ENCODE data around the gene EXD1. TPM values are rescaled to one million over a fixed set of nuclear protein-coding genes. Genes with fewer than 3 reads are reported as not detected.

EXD1 gene
- total RNA-seq, 1 donor from 2014 or later: not detected

- ATAC-seq (ENCODE audit: low read depth): no peak
- no peak overlapping the region for H3K4me3 Mint-ChIP-seq
- DNase-seq: no peak
- H3K27me3 Mint-ChIP-seq: peaks cover 2% of the 10 kb centered on the region
- intact Hi-C loops (cut with micrococcal nuclease): no loop called here
- H3K27ac Mint-ChIP-seq: no peak overlapping the region
- no peaks in the 10 kb centered on the region for H3K9me3 Mint-ChIP-seq
- H3K4me1 Mint-ChIP-seq: no peaks in the 10 kb centered on the region
- ChIA-PET CTCF (no interaction called here), POLR2A (no interaction called here)
- no peaks in the 10 kb centered on the region for H3K36me3 Mint-ChIP-seq (ENCODE audit: low read depth)
- TF ChIP-seq CTCF (IDR thresholded peaks at IDR 0.05): no peak
These were observed 22.7 kb downstream of the EXD1 start for GRCh38 chr15:41207687-41208448.

GRCh38 chr15:41205315-41205714, 25.2 kb downstream of the EXD1 start:
- ChIA-PET POLR2A (no interaction called here), CTCF (no interaction called here)
- H3K4me1 Mint-ChIP-seq: no peaks in the 10 kb centered on the region

GRCh38 chr15:41203395-41203794, 27.2 kb downstream of the EXD1 start:
- H3K27me3 Mint-ChIP-seq: no peaks in the 10 kb centered on the region
- TF ChIP-seq CTCF (IDR thresholded peaks at IDR 0.05): no peak
- DNase-seq (no peak), ATAC-seq (ENCODE audit: low read depth) (no peak)
- H3K27ac Mint-ChIP-seq: no peak overlapping the region
- ChIA-PET CTCF (no interaction called here), POLR2A (no interaction called here)
- H3K36me3 Mint-ChIP-seq (ENCODE audit: low read depth): no peaks in the 10 kb centered on the region
- no peaks in the 10 kb centered on the region for H3K9me3 Mint-ChIP-seq
- no peak overlapping the region for H3K4me3 Mint-ChIP-seq
- intact Hi-C loops (cut with micrococcal nuclease): no loop called here
- no peaks in the 10 kb centered on the region for H3K4me1 Mint-ChIP-seq

More at GRCh38 chr15:41205315-41205714, 25.2 kb downstream of the EXD1 start:
- Mint-ChIP-seq H3K9me3 (no peaks in the 10 kb centered on the region), H3K27ac (no peak overlapping the region), H3K36me3 (ENCODE audit: low read depth) (no peaks in the 10 kb centered on the region), H3K27me3 (no peaks in the 10 kb centered on the region), H3K4me3 (no peak overlapping the region)
- intact Hi-C loops (cut with micrococcal nuclease): no loop called here
- TF ChIP-seq CTCF (IDR thresholded peaks at IDR 0.05): no peak
- ATAC-seq (ENCODE audit: low read depth) (no peak), DNase-seq (no peak)

- Mint-ChIP-seq H3K4me1 (no peaks in the 10 kb centered on the region), H3K4me3 (no peak overlapping the region), H3K9me3 (no peaks in the 10 kb centered on the region), H3K36me3 (ENCODE audit: low read depth) (no peaks in the 10 kb centered on the region), H3K27me3 (no peaks in the 10 kb centered on the region), H3K27ac (no peak overlapping the region)
- TF ChIP-seq CTCF (IDR thresholded peaks at IDR 0.05): no peak
- intact Hi-C loops (cut with micrococcal nuclease): no loop called here
- DNase-seq (no peak), ATAC-seq (ENCODE audit: low read depth) (no peak)
- POLR2A ChIA-PET: no interaction called here
- CTCF ChIA-PET: no interaction called here
These were observed 31.1 kb downstream of the EXD1 start for GRCh38 chr15:41199470-41199869.

DNA sequence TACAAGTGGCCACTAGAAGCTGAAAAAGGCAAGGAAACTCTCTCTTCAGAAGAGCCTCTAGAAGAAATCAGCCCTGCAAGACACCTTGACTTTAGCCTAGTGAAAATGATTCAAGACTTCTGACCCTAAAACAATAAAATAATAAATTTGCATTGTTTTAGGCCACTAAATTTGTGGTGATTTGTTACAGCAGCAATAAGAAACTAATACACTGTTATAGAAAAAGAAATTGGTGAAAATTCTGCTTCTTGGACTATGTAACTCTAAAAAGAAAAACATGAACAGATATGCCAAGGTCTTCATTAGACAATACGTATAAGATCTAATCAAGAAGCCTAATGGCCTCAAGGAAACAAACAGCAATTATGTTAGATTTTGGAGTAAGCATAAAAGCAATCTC, 36.1 kb downstream of the EXD1 start:
- ATAC-seq (ENCODE audit: low read depth) (no peak), DNase-seq (no peak)
- ChIA-PET POLR2A (no interaction called here), CTCF (no interaction called here)
- Mint-ChIP-seq H3K9me3 (no peaks in the 10 kb centered on the region), H3K27me3 (no peaks in the 10 kb centered on the region), H3K27ac (no peak overlapping the region), H3K36me3 (ENCODE audit: low read depth) (no peaks in the 10 kb centered on the region), H3K4me1 (no peaks in the 10 kb centered on the region), H3K4me3 (no peak overlapping the region)
- TF ChIP-seq CTCF (IDR thresholded peaks at IDR 0.05): no peak
- intact Hi-C loops (cut with micrococcal nuclease): no loop called here
